NOMO-1 (cell line): ENCODE results near the gene CXCR3.

Experiments used
- DNase-seq, 2 experiments: peaks; one replicate each; lab custom pipeline; 2025; ENCODE audit not compliant: unreplicated experiment in 2 of 2; lab: John Stamatoyannopoulos, UW

Gene CXCR3

GRCh38 chrX:71637848-71638247, 19.5 kb upstream of the CXCR3 start:
- DNase-seq: no peak

DNA sequence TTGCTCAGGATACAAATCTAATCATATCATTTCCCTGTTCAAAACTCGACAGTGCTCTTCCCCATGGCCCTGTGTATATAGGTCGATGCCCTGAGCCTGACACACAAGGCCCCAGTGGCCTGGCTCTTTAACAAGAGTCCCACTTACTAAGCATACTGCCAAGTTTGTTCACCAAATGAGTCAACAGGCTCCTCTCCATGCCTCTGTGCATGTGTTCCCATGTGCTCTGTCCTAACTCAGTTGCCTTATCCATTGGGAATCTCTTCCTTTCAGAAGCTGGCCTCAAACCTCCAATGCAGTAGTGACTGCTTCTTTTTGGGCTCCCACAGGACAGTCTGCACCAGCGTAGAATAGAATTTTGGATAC, 18.9 kb upstream of the CXCR3 start:
- no peak for DNase-seq

- no peak for DNase-seq
These were observed 18.3 kb upstream of the CXCR3 start for GRCh38 chrX:71636438-71637252.

- DNase-seq: no peak
These were observed 16.1 kb upstream of the CXCR3 start for GRCh38 chrX:71634366-71634765.

DNA sequence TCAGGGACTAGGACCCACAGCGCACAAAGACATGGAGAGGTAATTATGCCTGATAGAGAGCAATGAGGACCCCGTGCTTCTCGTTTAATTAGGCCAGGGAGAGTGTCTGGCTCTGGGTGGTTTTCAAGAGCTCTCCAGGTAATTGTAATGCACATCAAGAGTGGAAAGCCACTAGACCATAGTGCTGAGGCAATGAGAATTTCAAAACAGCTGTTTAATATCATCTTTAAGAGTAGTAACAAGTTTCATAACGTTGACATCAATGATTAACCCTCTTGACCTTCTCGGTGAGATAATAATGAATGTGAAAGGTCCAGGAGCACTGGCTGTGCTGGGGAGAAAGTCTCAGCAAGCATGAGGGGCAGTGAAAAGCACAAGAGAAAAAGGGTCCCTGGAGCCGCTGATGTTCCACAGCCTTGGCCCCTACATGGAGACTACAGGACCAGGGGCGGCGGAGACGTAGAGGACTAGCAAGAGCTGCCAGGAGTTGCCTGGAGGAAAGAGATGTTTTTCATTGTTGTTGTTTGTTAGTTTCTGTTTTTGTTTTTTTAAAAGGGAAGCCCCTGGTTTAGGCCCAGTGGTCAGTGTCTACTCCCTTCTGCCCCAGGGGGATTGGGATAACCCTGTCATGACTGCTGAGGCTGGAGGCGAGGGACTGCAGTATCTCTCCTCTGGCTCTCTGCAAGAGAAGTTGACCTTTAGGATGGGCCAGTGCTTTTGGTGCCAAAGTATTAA, 14.8 kb upstream of the CXCR3 start:
- no peak for DNase-seq

- DNase-seq: no peak
These were observed 11.2 kb upstream of the CXCR3 start for GRCh38 chrX:71629467-71629866.

GRCh38 chrX:71627588-71628404, 9.5 kb upstream of the CXCR3 start:
- no peak for DNase-seq

DNA sequence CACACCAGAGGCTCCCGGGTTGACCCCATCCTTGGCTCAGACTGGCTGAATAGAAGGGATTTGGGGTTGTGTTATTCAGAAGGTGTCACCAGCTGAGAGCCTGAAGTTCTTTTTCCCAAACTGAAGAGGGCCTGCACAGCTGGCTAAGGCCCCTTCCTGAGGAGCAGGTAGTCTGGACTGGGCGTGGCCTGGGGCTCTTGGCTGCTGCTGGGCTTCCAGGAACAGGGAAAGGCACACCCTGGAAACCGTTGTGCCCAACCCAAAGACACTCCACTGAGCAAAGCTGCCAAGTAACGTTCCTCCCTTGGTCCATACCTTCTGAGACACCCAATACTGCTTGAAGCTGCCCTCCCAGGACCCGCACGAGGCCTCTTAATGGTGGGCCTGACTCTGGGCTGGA, 8.3 kb upstream of the CXCR3 start:
- no peak for DNase-seq

DNA sequence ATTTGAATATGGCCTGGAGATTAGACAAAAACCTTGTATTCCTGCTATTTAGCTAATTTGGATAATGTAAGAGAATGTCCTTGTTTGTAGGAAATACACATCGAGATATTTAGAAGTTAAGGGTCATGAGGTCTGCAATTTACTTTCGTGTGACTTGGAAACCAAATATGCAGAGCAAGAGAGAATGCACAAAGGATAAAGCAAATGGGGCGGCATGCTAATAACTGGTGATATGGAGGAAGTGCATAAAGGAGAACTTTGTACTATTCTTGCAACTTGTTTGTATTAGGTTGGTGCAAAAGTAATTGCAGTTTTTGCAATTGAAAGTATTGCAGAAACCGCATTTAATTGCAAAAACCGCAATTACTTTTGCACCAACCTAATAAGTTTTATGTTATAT, 7.2 kb upstream of the CXCR3 start:
- no peak for DNase-seq

- DNase-seq: no peak
These were observed 5.4 kb upstream of the CXCR3 start for GRCh38 chrX:71623714-71624113.

DNA sequence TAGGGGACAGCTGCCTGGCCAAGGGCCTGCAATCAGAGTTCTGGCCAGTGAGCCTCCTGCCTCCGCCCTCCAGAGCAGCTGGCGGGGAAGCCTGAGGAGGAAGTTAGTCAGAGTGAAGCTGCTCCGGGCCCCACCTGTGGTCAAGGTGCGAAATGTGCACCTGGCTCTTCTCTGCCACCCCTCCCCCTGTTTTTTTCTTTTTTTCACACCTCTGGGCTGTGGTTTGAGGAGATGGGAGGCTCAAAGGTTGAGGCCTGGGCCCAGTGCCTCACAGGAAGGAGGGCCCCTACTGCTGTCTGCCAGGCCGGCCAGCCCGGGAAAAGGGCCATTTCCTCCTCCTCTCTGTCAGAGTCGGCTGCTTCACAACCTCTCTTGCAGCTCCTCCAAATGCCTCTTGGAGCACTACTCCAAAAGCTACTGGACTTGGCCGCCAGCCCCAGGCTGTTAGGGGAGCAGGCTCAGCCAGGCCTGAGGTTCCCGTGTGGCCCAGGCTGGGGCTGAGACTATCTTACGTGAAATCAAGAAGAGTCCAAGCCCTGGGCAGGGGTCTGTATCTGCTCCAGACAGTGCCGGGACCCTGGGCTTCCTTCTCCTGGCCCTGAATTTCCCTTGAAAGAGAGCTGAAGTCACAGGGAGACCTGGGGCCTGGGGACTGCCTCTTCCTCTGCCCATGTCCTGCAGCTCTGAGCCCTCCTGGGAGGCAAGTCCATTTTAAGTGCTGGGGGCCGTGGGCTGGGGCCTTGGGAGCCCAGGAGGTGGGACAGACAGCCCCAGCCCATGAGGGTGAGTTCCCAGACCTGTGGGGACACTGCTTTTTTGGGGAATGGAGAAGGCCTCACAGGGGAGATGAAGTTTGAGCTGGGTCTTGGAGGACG, 4.5 kb upstream of the CXCR3 start:
- DNase-seq: peak; percentile 48

GRCh38 chrX:71622032-71622575, 3.8 kb upstream of the CXCR3 start:
- DNase-seq: no peak

- DNase-seq: no peak
These were observed 3.3 kb upstream of the CXCR3 start for GRCh38 chrX:71621603-71622002.

- DNase-seq: no peak
These were observed 1.7 kb upstream of the CXCR3 start for GRCh38 chrX:71619986-71620385.

- no peak for DNase-seq
These were observed 882 bp upstream of the CXCR3 start for GRCh38 chrX:71619193-71619592.

GRCh38 chrX:71618787-71619186, 476 bp upstream of the CXCR3 start:
- DNase-seq: no peak

DNA sequence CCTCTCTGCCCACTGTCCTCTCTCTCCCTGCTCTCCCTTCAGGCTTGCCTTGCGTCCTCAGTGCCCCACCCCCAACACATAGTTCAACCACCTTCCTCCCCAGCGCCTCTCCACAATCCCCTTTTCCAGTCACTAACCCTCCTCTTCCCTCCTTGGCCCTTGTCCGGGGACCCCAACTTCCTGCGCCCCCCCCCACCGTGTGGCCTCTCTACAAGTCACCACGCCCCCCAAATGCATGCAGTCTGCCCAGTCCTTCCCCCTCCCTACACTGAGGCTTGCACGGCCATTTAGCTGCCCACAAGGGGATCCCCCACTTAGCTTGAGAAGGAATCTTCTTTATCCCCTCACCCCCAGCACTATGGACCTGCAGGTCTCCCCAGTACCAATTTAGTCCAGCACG, 569 bp downstream of the CXCR3 start:
- no peak for DNase-seq

DNA sequence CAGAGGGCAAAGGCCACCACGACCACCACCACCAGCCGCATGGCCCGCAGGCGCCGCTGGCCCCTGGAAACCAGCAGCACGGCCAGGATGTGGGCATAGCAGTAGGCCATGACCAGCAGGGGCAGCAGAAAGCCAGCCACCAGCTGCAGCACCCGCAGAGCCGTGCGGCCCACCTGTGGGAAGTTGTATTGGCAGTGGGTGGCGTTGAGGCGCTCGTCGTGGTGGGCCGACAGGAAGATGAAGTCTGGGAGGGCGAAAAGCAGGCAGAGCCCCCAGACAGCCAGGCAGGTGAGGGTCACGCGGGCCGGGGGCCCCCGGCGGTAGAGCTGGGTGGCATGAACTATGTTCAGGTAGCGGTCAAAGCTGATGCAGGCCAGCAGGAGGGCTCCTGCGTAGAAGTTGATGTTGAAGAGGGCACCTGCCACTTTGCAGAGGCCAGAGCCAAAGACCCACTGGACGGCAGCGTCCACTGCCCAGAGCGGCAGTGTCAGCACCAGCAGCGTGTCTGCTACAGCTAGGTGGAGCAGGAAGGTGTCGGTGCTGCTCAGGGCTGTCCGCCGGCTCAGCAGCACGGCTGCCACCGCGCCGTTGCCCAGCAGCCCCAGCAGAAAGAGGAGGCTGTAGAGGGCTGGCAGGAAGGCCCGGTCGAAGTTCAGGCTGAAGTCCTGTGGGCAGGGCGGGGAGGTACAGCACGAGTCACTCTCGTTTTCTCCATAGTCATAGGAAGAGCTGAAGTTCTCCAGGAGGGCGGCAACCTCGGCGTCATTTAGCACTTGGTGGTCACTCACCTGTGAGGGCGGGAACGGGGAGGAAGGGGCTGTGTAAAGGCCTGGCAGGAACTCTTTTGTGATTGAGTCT, 1.4 kb downstream of the CXCR3 start:
- DNase-seq: no peak

- DNase-seq: no peak
These were observed 2.4 kb downstream of the CXCR3 start for GRCh38 chrX:71615954-71616353.
